Panc1 (cell line): ENCODE data around the gene ATPAF2. TPM values are rescaled to one million over a fixed set of nuclear protein-coding genes. Genes with fewer than 3 reads are reported as not detected.

Source experiments
- ATAC-seq: fragments of 200-7000 bp; cut with Tn5 transposase; 2 replicates; pipeline ENCODE4 v1.9.1; 2020; ENCODE audit warnings: mild to moderate bottlenecking, moderate library complexity
- BruUV-seq: library from RNA; stranded (reverse); fragments of 400-500 nt; replicated peaks from 2 replicates; lab custom pipeline; 2021; lab: Mats Ljungman, UMichigan
- CTCF ChIA-PET: fragments of 300-600 bp; sonication (Branson Sonifier 250); formaldehyde crosslinking; loops from one replicate; lab custom pipeline; 2022; ENCODE audit warnings: antibody characterized with exemption; lab: Charles Lee
- POLR2A ChIA-PET: fragments of 300-600 bp; sonication (Branson Sonifier 250); formaldehyde crosslinking; loops from one replicate; lab custom pipeline; 2022; ENCODE audit warnings: antibody characterized with exemption; lab: Charles Lee
- DNase-seq: peaks from one replicate; pipeline ENCODE4 v3.0.0-alpha.2; 2010; ENCODE audit warnings: low read depth, low spot score
- H3K27ac ChIP-seq: 2 replicates; pipeline ENCODE4 v1.5.1; 2011; ENCODE audit warnings: mild to moderate bottlenecking, low read length, inconsistent platforms
- H3K27me3 ChIP-seq: fragments of 200-500 bp; sonication (Bioruptor generic); 2 replicates; pipeline ENCODE4 v1.6.0; 2014; ENCODE audit warnings: low read length, inconsistent platforms; ENCODE audit not compliant: control insufficient read depth, insufficient read depth
- H3K36me3 ChIP-seq: fragments of 200-500 bp; sonication (Bioruptor generic); 2 replicates; pipeline ENCODE4 v1.5.1; 2014; ENCODE audit warnings: inconsistent platforms, mild to moderate bottlenecking, low read length, moderate library complexity; ENCODE audit not compliant: control insufficient read depth, insufficient read depth
- H3K4me1 ChIP-seq: 2 replicates; pipeline ENCODE4 v1.5.1; 2011; ENCODE audit warnings: inconsistent platforms, mild to moderate bottlenecking, low read length, moderate library complexity; ENCODE audit not compliant: control insufficient read depth, insufficient read depth
- H3K4me3 ChIP-seq, 2 experiments: 2 replicates each; pipeline ENCODE4 v1.5.1; 2011 to 2012; ENCODE audit warnings: low read depth in 2 of 2, low read length in 2 of 2, mild to moderate bottlenecking in 2 of 2, inconsistent platforms in 1 of 2, moderate library complexity in 1 of 2
- H3K9me3 ChIP-seq: fragments of 200-500 bp; sonication (Bioruptor generic); 2 replicates; pipeline ENCODE4 v1.5.1; 2014; ENCODE audit warnings: low read depth, mild to moderate bottlenecking, inconsistent platforms, low read length, moderate library complexity; ENCODE audit not compliant: control insufficient read depth, insufficient read depth
- CTCF ChIP-seq: fragments of 450-650 bp; IDR thresholded peaks from 2 replicates; pipeline ENCODE4 v1.5.1; 2017; ENCODE audit warnings: mild to moderate bottlenecking
- POLR2AphosphoS5 ChIP-seq: IDR thresholded peaks from 2 replicates; pipeline ENCODE4 v1.6.1; 2012; ENCODE audit warnings: mild to moderate bottlenecking, low read depth, low read length, moderate library complexity
- REST ChIP-seq, 2 experiments: IDR thresholded peaks; 2 replicates each; pipeline ENCODE4 v1.6.1; 2011 to 2012; ENCODE audit warnings: low read depth in 2 of 2, control low read depth in 1 of 2, low read length in 1 of 2, mild to moderate bottlenecking in 1 of 2, moderate library complexity in 1 of 2; ENCODE audit not compliant: insufficient read depth in 1 of 2
- SIN3A ChIP-seq: IDR thresholded peaks from 2 replicates; pipeline ENCODE4 v1.6.1; 2012; ENCODE audit warnings: low read depth, mild to moderate bottlenecking, low read length, moderate library complexity, borderline replicate concordance; ENCODE audit not compliant: insufficient read depth
- TCF7L2 ChIP-seq: IDR thresholded peaks from 2 replicates; pipeline ENCODE4 v1.6.1; 2011; ENCODE audit warnings: mild to moderate bottlenecking, low read depth, low read length, inconsistent platforms
- in situ Hi-C: cut with HindIII; loops from 2 replicates; pipeline ENCODE4 v1.10.0; 2016; ENCODE audit warnings: low sequenced_read_pairs, low pct_unique_long_range_greater_than_20kb
- intact Hi-C: fragments of 100-400 bp; cut with micrococcal nuclease; formaldehyde crosslinking; loops from one replicate; pipeline ENCODE4 v1.10.0; 2022; ENCODE audit not compliant: unreplicated experiment
- total RNA-seq: library from RNA; stranded (reverse); gene quantifications from one replicate; pipeline ENCODE4 v1.2.1, GENCODE V29; 2021; ENCODE audit not compliant: unreplicated experiment

ATPAF2 gene
- total RNA-seq, 1 experiment from 2014 or later: 22.3 TPM

DNA sequence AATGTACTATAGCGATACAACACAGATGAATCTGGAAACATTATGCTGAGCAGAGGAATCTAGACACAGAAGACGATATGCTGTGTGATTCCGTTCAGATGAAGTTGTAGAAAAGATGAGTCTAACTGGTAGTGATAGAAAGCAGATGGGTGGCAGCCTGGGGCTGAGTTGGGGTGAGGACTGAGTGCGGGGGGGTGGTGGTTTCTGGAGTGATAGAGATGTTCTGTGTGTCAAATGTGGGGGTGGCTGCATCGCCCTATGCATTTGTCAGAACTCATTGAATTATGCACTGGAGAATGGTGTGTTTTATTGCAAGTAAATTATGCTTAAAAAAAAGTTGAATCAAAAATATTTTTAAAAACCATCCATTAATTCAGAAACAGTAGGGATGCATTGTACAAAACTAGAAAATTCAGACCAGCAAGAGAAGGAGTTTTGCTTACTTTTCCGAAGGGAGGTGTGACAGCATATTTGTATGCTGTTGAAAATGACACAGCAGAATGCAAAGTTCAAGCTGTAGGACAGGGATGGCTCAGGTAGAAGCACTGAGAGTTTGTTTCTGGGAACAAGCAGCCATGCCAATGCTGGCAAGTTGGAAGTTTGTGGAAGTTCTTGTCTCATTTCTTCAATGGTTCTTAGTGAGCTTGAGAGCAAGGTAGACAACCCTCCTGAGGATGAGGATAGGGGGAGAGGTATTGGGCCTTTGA lies 35.8 kb upstream of the ATPAF2 start:
- no peak overlapping the region for H3K27ac ChIP-seq
- in situ Hi-C loops: no loop called here
- TF ChIP-seq SIN3A (no peak), POLR2AphosphoS5 (no peak), REST (IDR thresholded peaks at IDR 0.05; ENCODE audit: insufficient read depth in 1 of 2, low read depth in 2 of 2, low read length in 1 of 2) (no peak), CTCF (no peak), TCF7L2 (no peak)
- no peak for ATAC-seq
- no peaks in the 10 kb centered on the region for H3K36me3 ChIP-seq
- peaks cover 5% of the 10 kb centered on the region; the same call in 1 of the 2 replicates for H3K4me1 ChIP-seq
- DNase-seq: no peak
- H3K27me3 ChIP-seq: no peaks in the 10 kb centered on the region
- H3K9me3 ChIP-seq: no peaks in the 10 kb centered on the region
- intact Hi-C loops: no loop called here
- CTCF ChIA-PET: no interaction called here
- POLR2A ChIA-PET: no interaction called here
- no TSS peak for BruUV-seq
- H3K4me3 ChIP-seq: no peak overlapping the region

- ChIA-PET CTCF (no interaction called here), POLR2A (no interaction called here)
- DNase-seq (no peak), ATAC-seq (no peak)
- H3K4me3 ChIP-seq: no peak overlapping the region
- no peaks in the 10 kb centered on the region for H3K36me3 ChIP-seq
- H3K4me1 ChIP-seq: peaks cover 5% of the 10 kb centered on the region; the same call in 1 of the 2 replicates
- BruUV-seq: no TSS peak
- in situ Hi-C loops: no loop called here
- no peaks in the 10 kb centered on the region for H3K27me3 ChIP-seq
- no peak overlapping the region for H3K27ac ChIP-seq
- H3K9me3 ChIP-seq: no peaks in the 10 kb centered on the region
- TF ChIP-seq POLR2AphosphoS5: no peak
- TF ChIP-seq CTCF: no peak
- intact Hi-C loops: no loop called here
These were observed 32.8 kb upstream of the ATPAF2 start for GRCh38 chr17:18071751-18072150.
